H1 (cell line): ENCODE results near the gene LSR. TPM values are rescaled to one million over a fixed set of nuclear protein-coding genes. Genes with fewer than 3 reads are reported as not detected.

Source experiments
- CTCF ChIA-PET: fragments of 300-600 bp; sonication (Branson Sonifier 250); formaldehyde crosslinking; loops from one replicate; lab custom pipeline; 2021; ENCODE audit not compliant: partially characterized antibody; lab: Charles Lee
- POLR2A ChIA-PET: fragments of 300-600 bp; sonication (Branson Sonifier 250); formaldehyde crosslinking; loops from one replicate; lab custom pipeline; 2021; ENCODE audit warnings: inconsistent platforms; ENCODE audit not compliant: partially characterized antibody; lab: Charles Lee
- DNase-seq, 2 experiments: peaks; one replicate each; pipeline versions ENCODE4 v3.0.0 to v3.0.0-alpha.2; 2010 to 2022; ENCODE audit warnings: low spot score in 2 of 2, low read depth in 1 of 2, mixed read lengths in 1 of 2
- FAIRE-seq: peaks from 2 replicates; lab custom pipeline; 2011; peaks lifted over from hg19 to GRCh38; lab: Jason Lieb, UNC
- H2AFZ ChIP-seq: 2 replicates; pipeline ENCODE4 v1.8.1; 2012; ENCODE audit warnings: low read length, inconsistent platforms
- H2AK5ac ChIP-seq: 2 replicates; pipeline ENCODE4 v1.6.1; 2013; ENCODE audit warnings: low read depth, low read length
- H2BK120ac ChIP-seq: replicated peaks from 2 replicates; pipeline ENCODE3; 2013; ENCODE audit warnings: low read depth, low read length, inconsistent platforms
- H2BK12ac ChIP-seq: 2 replicates; pipeline ENCODE4 v1.6.1; 2013; ENCODE audit warnings: low read depth, low read length
- H2BK15ac ChIP-seq: 2 replicates; pipeline ENCODE4 v1.6.1; 2013; ENCODE audit warnings: low read length
- H2BK20ac ChIP-seq: 2 replicates; pipeline ENCODE4 v1.6.1; 2013; ENCODE audit warnings: low read length
- H2BK5ac ChIP-seq: 2 replicates; pipeline ENCODE4 v1.6.1; 2013; ENCODE audit warnings: low read depth, low read length
- H3K14ac ChIP-seq: 2 replicates; pipeline ENCODE4 v1.6.1; 2013; ENCODE audit warnings: inconsistent platforms; ENCODE audit not compliant: insufficient read length
- H3K18ac ChIP-seq: 2 replicates; pipeline ENCODE4 v1.6.1; 2013; ENCODE audit warnings: low read length; ENCODE audit errors: extremely low read depth
- H3K23ac ChIP-seq: 2 replicates; pipeline ENCODE4 v1.6.1; 2013; ENCODE audit warnings: inconsistent platforms; ENCODE audit not compliant: insufficient read length
- H3K23me2 ChIP-seq: 2 replicates; pipeline ENCODE4 v1.6.1; 2013; ENCODE audit warnings: low read depth, low read length
- H3K27ac ChIP-seq: 2 replicates; pipeline ENCODE4 v1.6.1; 2011; ENCODE audit warnings: low read depth, low read length, inconsistent platforms
- H3K27me3 ChIP-seq, 4 experiments: replicated peaks in 1 of 4; 1 replicate in 1 of 4; 2 replicates in 3 of 4; pipeline versions ENCODE4 v1.6.1 to v1.8.1; 2011 to 2013; ENCODE audit warnings: low read length in 3 of 4, mild to moderate bottlenecking in 3 of 4, inconsistent platforms in 2 of 4, mixed read lengths in 2 of 4, moderate library complexity in 1 of 4; ENCODE audit not compliant: control insufficient read depth in 3 of 4, insufficient read depth in 3 of 4; ENCODE audit errors: extremely low read depth in 1 of 4
- H3K36me3 ChIP-seq, 4 experiments: 2 replicates each; pipeline versions ENCODE4 v1.6.1 to v1.8.1; 2011 to 2013; ENCODE audit warnings: mild to moderate bottlenecking in 4 of 4, low read length in 3 of 4, moderate library complexity in 2 of 4, control low read depth in 1 of 4, inconsistent platforms in 1 of 4; ENCODE audit not compliant: insufficient read depth in 4 of 4, control insufficient read depth in 2 of 4
- H3K4ac ChIP-seq: replicated peaks from 2 replicates; pipeline ENCODE3; 2013; ENCODE audit warnings: low read length, low read depth, mixed read lengths, inconsistent platforms; ENCODE audit not compliant: insufficient read length
- H3K4me1 ChIP-seq, 4 experiments: replicated peaks in 1 of 4; 1 replicate in 1 of 4; 2 replicates in 3 of 4; pipeline versions ENCODE4 v1.6.1 to v1.8.1; 2011 to 2013; ENCODE audit warnings: low read length in 3 of 4, inconsistent platforms in 2 of 4, mixed read lengths in 1 of 4; ENCODE audit not compliant: insufficient read depth in 4 of 4, control insufficient read depth in 3 of 4
- H3K4me2 ChIP-seq, 2 experiments: 2 replicates each; pipeline versions ENCODE4 v1.6.1 to v1.8.1; 2011 to 2013; ENCODE audit warnings: low read depth in 2 of 2, low read length in 2 of 2, control low read depth in 1 of 2, inconsistent platforms in 1 of 2, mild to moderate bottlenecking in 1 of 2; ENCODE audit not compliant: insufficient read depth in 1 of 2
- H3K4me3 ChIP-seq, 4 experiments: fragments of 200-600, 300-600 bp in 1 of 4; sonication (generic), shearing (Covaris generic), sonication (Bioruptor Twin) in 1 of 4; 2 replicates each; pipeline versions ENCODE4 v1.5.1 to v1.8.1; 2011 to 2016; ENCODE audit warnings: low read length in 4 of 4, low read depth in 3 of 4, control low read depth in 2 of 4, inconsistent platforms in 2 of 4, mild to moderate bottlenecking in 2 of 4, mixed read lengths in 1 of 4, moderate library complexity in 1 of 4; ENCODE audit not compliant: insufficient read depth in 2 of 4; ENCODE audit errors: extremely low read depth in 1 of 4
- H3K56ac ChIP-seq: replicated peaks from 2 replicates; pipeline ENCODE3; 2013; ENCODE audit warnings: low read depth, mild to moderate bottlenecking, mixed read lengths, low read length, inconsistent platforms; ENCODE audit not compliant: insufficient read length
- H3K79me1 ChIP-seq: 2 replicates; pipeline ENCODE4 v1.6.1; 2013; ENCODE audit warnings: low read depth, low read length, control low read depth
- H3K79me2 ChIP-seq, 2 experiments: 2 replicates each; pipeline versions ENCODE4 v1.6.1 to v1.8.1; 2012 to 2013; ENCODE audit warnings: low read length in 2 of 2, mild to moderate bottlenecking in 2 of 2, inconsistent platforms in 1 of 2; ENCODE audit not compliant: insufficient read depth in 2 of 2, control insufficient read depth in 1 of 2
- H3K9ac ChIP-seq, 4 experiments: replicated peaks in 1 of 4; 1 replicate in 1 of 4; 2 replicates in 3 of 4; pipeline versions ENCODE4 v1.6.1 to v1.8.1; 2011 to 2013; ENCODE audit warnings: low read depth in 3 of 4, low read length in 3 of 4, control low read depth in 2 of 4, mild to moderate bottlenecking in 2 of 4, moderate library complexity in 2 of 4, inconsistent platforms in 1 of 4; ENCODE audit errors: extremely low read depth in 1 of 4
- H3K9me3 ChIP-seq, 2 experiments: 2 replicates each; pipeline versions ENCODE4 v1.6.1 to v1.8.1; 2012 to 2013; ENCODE audit warnings: mild to moderate bottlenecking in 2 of 2, moderate library complexity in 2 of 2, control low read depth in 1 of 2, inconsistent platforms in 1 of 2, low read depth in 1 of 2, low read length in 1 of 2, mixed read lengths in 1 of 2; ENCODE audit not compliant: insufficient read depth in 2 of 2
- H4K20me1 ChIP-seq, 2 experiments: replicated peaks in 1 of 2; 2 replicates each; pipeline versions ENCODE3 to v1.8.1; 2011 to 2013; ENCODE audit warnings: inconsistent platforms in 2 of 2, low read length in 2 of 2, mild to moderate bottlenecking in 1 of 2; ENCODE audit not compliant: insufficient read depth in 2 of 2, control insufficient read depth in 1 of 2
- H4K5ac ChIP-seq: 2 replicates; pipeline ENCODE4 v1.6.1; 2013; ENCODE audit warnings: low read length, low read depth, mixed read lengths, inconsistent platforms; ENCODE audit not compliant: insufficient read length
- H4K8ac ChIP-seq: 2 replicates; pipeline ENCODE4 v1.8.0; 2013; ENCODE audit warnings: mild to moderate bottlenecking, moderate library complexity, low read length, inconsistent platforms; ENCODE audit not compliant: insufficient read depth; ENCODE audit errors: extremely low read depth
- H4K91ac ChIP-seq: replicated peaks from 2 replicates; pipeline ENCODE3; 2013; ENCODE audit warnings: low read length, mixed read lengths, inconsistent platforms; ENCODE audit not compliant: insufficient read length
- ATF3 ChIP-seq: IDR thresholded peaks from 2 replicates; pipeline ENCODE4 v1.6.1; 2011; ENCODE audit warnings: low read depth, mild to moderate bottlenecking, low read length; ENCODE audit not compliant: insufficient read depth
- CBX5 ChIP-seq: fragments of 300-800, 300-1000 bp; sonication (generic); IDR thresholded peaks from 2 replicates; pipeline ENCODE4 v1.7.1; 2016; ENCODE audit warnings: antibody characterized with exemption, low read length, low read depth
- CBX8 ChIP-seq: fragments of 300-800, 300-1000 bp; sonication (generic); IDR thresholded peaks from 2 replicates; pipeline ENCODE4 v1.7.1; 2016; ENCODE audit warnings: low read depth, low read length, borderline replicate concordance
- CEBPB ChIP-seq: IDR thresholded peaks from 2 replicates; pipeline ENCODE4 v1.6.1; 2012; ENCODE audit warnings: low read depth, low read length
- EGR1 ChIP-seq: IDR thresholded peaks from 2 replicates; pipeline ENCODE4 v1.6.1; 2011; ENCODE audit warnings: low read depth, low read length, borderline replicate concordance
- KDM4A ChIP-seq: IDR thresholded peaks from one replicate; pipeline ENCODE4 v1.7.1; 2012; ENCODE audit warnings: low read depth, mild to moderate bottlenecking, moderate library complexity, low read length, inconsistent platforms; ENCODE audit not compliant: severe bottlenecking
- NANOG ChIP-seq: IDR thresholded peaks from 2 replicates; pipeline ENCODE4 v1.6.1; 2011; ENCODE audit warnings: low read length, low read depth, mild to moderate bottlenecking, inconsistent platforms; ENCODE audit not compliant: insufficient read depth, poor library complexity, severe bottlenecking
- NRF1 ChIP-seq: IDR thresholded peaks from 2 replicates; pipeline ENCODE4 v1.6.1; 2011; ENCODE audit warnings: mild to moderate bottlenecking, low read depth, low read length, improper control_type of control experiment
- POU5F1 ChIP-seq: IDR thresholded peaks from 2 replicates; pipeline ENCODE4 v1.6.1; 2011; ENCODE audit warnings: low read depth, mild to moderate bottlenecking, low read length, moderate library complexity
- RBBP5 ChIP-seq: IDR thresholded peaks from 2 replicates; pipeline ENCODE4 v1.7.1; 2012; ENCODE audit warnings: low read depth, mild to moderate bottlenecking, inconsistent platforms, low read length, moderate library complexity, borderline replicate concordance
- SIRT6 ChIP-seq: IDR thresholded peaks from one replicate; pipeline ENCODE4 v1.7.1; 2012; ENCODE audit warnings: low read length, inconsistent platforms
- TBP ChIP-seq: IDR thresholded peaks from 2 replicates; pipeline ENCODE4 v1.6.1; 2011; ENCODE audit warnings: low read depth, low read length, improper control_type of control experiment
- WGBS, 2 experiments: shearing (Covaris generic) in 1 of 2; methylation state at CpG; one replicate each; pipeline versions ENCODE4 v1.1.6 to v1.1.7; 2013 to 2015; ENCODE audit warnings: low lambda C conversion rate in 2 of 2, mixed read lengths in 2 of 2, inconsistent platforms in 1 of 2, low coverage in 1 of 2, missing lambda C conversion rate in 1 of 2; ENCODE audit not compliant: insufficient replicate concordance in 2 of 2, insufficient coverage in 1 of 2, insufficient read length in 1 of 2; ENCODE audit errors: extremely low coverage in 1 of 2, missing lambda C conversion rate in 1 of 2; 5-methylcytosine and 5-hydroxymethylcytosine counted together
- polyA plus RNA-seq, 7 experiments: library from polyadenylated mRNA; depleted of rRNA in 3 of 7; stranded (reverse) in 5 of 7; unstranded in 2 of 7; fragments of >200 nt in 5 of 7; fragments of 200-250 nt in 2 of 7; gene quantifications; 1 replicate in 5 of 7; 2 replicates in 1 of 7; 4 replicates in 1 of 7; pipeline versions ENCODE4 v1.2.1 to v1.2.3, GENCODE V29; 2011 to 2013; ENCODE audit warnings: missing spikeins in 2 of 7, mixed read lengths in 2 of 7
- total RNA-seq: library from RNA; stranded (reverse); fragmentation: NEBNext Ultra II Directional; extraction: Animal tissue kit (Norgen Biotek cat#: 25700); gene quantifications from 2 replicates; pipeline ENCODE4 v1.2.1, GENCODE V29; 2021

Gene LSR
- total and polyA plus RNA-seq, 2 of the 8 experiments (the other 6 are each of a cell fraction or from before 2014, with no cell fraction given), result 159 to 186 TPM

- H2AFZ ChIP-seq, result no peak overlapping the region
- no peak overlapping the region for H3K23ac ChIP-seq
- peak overlapping the region; percentile 99 for H4K8ac ChIP-seq
- no peaks in the 10 kb centered on the region for H3K9me3 ChIP-seq
- peak overlapping the region; percentile 100 for H3K27ac ChIP-seq
- 2% methylated on average over 37 of the region's 39 CpGs; no CpG with 5 or more reads in 1 of the 2 experiments for WGBS, 2 experiments
- H4K20me1 ChIP-seq, result peaks cover 21 to 26% of the 10 kb centered on the region in 2 experiments
- peaks cover 0 to 14% (median 8%) of the 10 kb centered on the region in 4 experiments; a peak in 6 of 7 replicates for H3K4me1 ChIP-seq
- H2BK12ac ChIP-seq, result peak overlapping the region; percentile 39; the same call in 1 of the 2 replicates
- peak overlapping the region; percentile 40; the same call in 1 of the 2 replicates for H2AK5ac ChIP-seq
- peak overlapping the region; percentile 88 to 99 (median 94) for H3K9ac ChIP-seq
- H3K18ac ChIP-seq, result peak overlapping the region; percentile 95
- CTCF ChIA-PET, result no interaction called here
- H3K36me3 ChIP-seq, result peaks cover 9 to 19% (median 14%) of the 10 kb centered on the region in 4 experiments; a peak in 7 of 8 replicates
- H2BK120ac ChIP-seq, result no peak overlapping the region
- H3K79me2 ChIP-seq, result peaks cover 10 to 37% of the 10 kb centered on the region in 2 experiments
- peak overlapping the region; percentile 47 to 83 for H3K4me2 ChIP-seq
- POLR2A ChIA-PET, result interaction anchor here (1.0 to 9.8 kb wide), 6 partner anchors 8 to 106 kb away, joined by 3 to 146 read pairs (median 5); partner anchors contain the start of gene USF2
- no peak overlapping the region for H3K14ac ChIP-seq
- FAIRE-seq (no peak), DNase-seq (no peak)
- peak overlapping the region; percentile 44 to 96 (median 72) for H3K4me3 ChIP-seq
- peak overlapping the region; percentile 100 for H2BK5ac ChIP-seq
- H2BK15ac ChIP-seq, result 0 out of 2 replicates have a peak overlapping the region, but pooled peaks have one; percentile 29
- no peak overlapping the region for H3K4ac ChIP-seq
- peaks cover 8% of the 10 kb centered on the region for H3K79me1 ChIP-seq
- no peak overlapping the region for H2BK20ac ChIP-seq
- no peaks in the 10 kb centered on the region for H3K27me3 ChIP-seq
- H4K5ac ChIP-seq, result peak overlapping the region; percentile 94
- peak overlapping the region; percentile 89 for H3K56ac ChIP-seq
- peaks cover 10% of the 10 kb centered on the region; the same call in 1 of the 2 replicates for H3K23me2 ChIP-seq
- peak overlapping the region; percentile 77 for H4K91ac ChIP-seq
- TF ChIP-seq NANOG (no peak), EGR1 (no peak), RBBP5 (no peak; the same call in 1 of the 2 replicates), KDM4A (no peak), POU5F1 (no peak), ATF3 (no peak), CBX5 (no peak), CBX8 (no peak), SIRT6 (no peak), NRF1 (no peak), TBP (no peak), CEBPB (no peak)
Measured at GRCh38 chr19:35249146-35249847, 495 bp downstream of the LSR start.
